Measurements from ENCODE around the gene SGF29. TPM values are rescaled to one million over a fixed set of nuclear protein-coding genes. Genes with fewer than 3 reads are reported as not detected.

Gene SGF29
- total RNA-seq, 4 donors from 2014 or later, result 11.0 to 31.3 (median 13.1) TPM

DNA sequence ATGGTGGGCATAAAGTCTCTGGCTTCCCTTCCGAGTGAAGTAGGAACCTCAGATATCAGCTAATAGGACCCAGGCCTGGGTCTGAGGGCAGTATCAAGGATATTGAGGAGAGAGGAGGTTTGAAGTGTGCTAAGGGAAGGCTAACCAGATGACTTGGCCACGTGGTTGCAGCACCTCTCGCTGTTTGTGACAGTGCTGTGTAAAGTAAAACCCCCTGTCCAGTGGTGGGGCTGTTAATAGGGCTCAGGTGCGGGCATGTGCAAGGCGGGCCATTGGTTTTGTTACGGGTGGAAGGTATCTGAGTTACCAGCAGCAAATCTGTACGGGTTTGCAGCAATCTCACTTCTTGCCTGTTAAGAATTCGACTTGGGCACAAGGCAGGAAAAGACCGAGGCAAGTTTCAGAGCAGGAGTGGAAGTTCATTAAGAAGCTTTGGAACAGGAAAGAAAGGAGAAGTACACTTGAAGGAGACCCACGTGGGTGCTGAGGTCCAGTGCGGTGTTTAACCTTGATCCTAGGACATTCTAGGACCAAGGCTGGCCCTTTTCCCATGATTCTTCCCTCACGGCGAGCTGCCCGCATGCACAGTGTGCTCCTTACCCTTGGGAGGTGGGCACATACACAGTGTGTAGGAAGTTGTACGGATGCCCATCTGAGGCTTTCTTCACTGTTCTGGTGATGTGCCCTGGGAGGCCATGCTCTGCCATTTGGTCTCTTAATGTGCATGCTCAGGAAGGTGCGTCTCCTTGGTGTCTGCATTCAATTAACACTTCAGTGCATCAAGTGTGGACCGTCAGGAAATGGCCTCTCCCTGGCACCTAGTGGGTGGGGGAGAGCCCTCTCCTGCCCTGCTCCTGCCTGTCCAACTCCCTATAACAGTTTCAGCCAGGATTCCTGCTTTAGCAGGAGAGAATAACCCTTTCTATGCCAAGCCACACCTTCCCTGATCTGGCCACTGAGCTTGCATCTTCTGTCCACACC is 20.3 kb downstream of the SGF29 start:
- H3K27ac ChIP-seq, result no peak overlapping the region
- peaks cover 0 to 20% (median 3%) of the 10 kb centered on the region in 3 donors for H3K4me1 ChIP-seq
- H3K27me3 ChIP-seq, result no peaks in the 10 kb centered on the region
- 77 to 82% methylated on average over 16 to 17 of the region's 17 CpGs for WGBS, 2 donors
- H3K4me3 ChIP-seq, result no peak overlapping the region
- no peak for TF ChIP-seq POLR2A (IDR thresholded peaks at IDR 0.05)
- TF ChIP-seq, protein P1, sequence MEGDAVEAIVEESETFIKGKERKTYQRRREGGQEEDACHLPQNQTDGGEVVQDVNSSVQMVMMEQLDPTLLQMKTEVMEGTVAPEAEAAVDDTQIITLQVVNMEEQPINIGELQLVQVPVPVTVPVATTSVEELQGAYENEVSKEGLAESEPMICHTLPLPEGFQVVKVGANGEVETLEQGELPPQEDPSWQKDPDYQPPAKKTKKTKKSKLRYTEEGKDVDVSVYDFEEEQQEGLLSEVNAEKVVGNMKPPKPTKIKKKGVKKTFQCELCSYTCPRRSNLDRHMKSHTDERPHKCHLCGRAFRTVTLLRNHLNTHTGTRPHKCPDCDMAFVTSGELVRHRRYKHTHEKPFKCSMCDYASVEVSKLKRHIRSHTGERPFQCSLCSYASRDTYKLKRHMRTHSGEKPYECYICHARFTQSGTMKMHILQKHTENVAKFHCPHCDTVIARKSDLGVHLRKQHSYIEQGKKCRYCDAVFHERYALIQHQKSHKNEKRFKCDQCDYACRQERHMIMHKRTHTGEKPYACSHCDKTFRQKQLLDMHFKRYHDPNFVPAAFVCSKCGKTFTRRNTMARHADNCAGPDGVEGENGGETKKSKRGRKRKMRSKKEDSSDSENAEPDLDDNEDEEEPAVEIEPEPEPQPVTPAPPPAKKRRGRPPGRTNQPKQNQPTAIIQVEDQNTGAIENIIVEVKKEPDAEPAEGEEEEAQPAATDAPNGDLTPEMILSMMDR (IDR thresholded peaks at IDR 0.05), result no peak
- H3K9me3 ChIP-seq, result no peaks in the 10 kb centered on the region
- H3K36me3 ChIP-seq, result no peaks in the 10 kb centered on the region
- intact Hi-C loops (cut with DNase I), result no loop called here
- no peak for DNase-seq

DNA sequence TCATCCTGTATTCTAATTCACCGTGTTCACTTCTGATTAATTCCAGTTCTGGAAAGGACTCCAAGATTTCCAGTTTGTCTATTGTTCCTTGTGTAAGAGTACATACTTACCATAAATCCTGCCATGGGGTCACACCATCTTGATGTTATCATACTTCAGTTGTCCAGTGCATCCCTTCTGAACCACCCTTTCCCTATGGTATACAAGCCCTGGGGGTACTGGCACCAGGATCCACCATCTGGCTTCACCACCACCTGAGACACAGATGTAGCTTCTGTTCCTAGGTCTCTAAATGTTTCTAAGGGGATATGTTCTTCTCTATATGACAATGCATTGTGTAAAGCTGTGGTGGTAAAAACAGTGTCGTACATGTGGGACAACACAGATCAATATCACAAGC is 21.2 kb downstream of the SGF29 start:
- Histone ChIP-seq H3K4me1 (peaks cover 0 to 20% (median 3%) of the 10 kb centered on the region in 3 donors), H3K27me3 (no peaks in the 10 kb centered on the region), H3K27ac (no peak overlapping the region), H3K4me3 (no peak overlapping the region), H3K36me3 (no peaks in the 10 kb centered on the region), H3K9me3 (no peaks in the 10 kb centered on the region)
- intact Hi-C loops (cut with DNase I), result no loop called here
- no peak for TF ChIP-seq POLR2A (IDR thresholded peaks at IDR 0.05)
- TF ChIP-seq, protein P1 (IDR thresholded peaks at IDR 0.05), result no peak
- WGBS, 2 donors, result 91 to 97% methylated on average over 2 of the region's 2 CpGs
- DNase-seq, result no peak

DNA sequence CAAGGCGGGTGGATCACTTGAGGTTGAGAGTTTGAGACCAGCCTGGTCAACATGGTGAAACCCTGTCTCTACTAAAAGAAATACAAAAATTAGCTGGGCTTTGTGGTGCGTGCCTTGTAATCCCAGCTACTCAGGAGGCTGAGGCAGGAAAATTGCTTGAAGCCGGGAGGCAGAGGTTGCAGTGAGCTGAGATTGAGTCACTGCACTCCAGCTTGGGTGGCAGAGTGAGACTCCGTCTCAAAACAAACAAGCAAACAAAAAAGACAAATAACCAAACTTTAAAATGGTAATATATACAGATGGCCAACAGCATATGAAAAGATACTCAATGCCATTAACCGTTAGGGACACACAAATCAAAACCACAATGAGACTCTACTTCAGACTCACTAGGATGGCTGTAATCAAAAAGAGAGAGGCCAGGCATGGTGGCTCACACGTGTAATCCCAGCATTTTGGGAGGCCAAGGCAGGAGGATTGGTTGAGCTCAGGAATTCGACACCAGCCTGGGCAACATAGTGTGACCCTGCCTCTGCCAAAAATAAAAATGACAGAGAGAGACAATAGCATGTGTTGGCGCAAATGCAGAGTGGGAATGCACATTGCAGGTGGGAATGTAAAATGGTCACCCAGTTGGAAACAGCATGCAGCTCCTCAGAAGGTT is 21.9 kb downstream of the SGF29 start:
- Histone ChIP-seq H3K4me3 (no peak overlapping the region), H3K9me3 (no peaks in the 10 kb centered on the region), H3K27me3 (no peaks in the 10 kb centered on the region), H3K27ac (no peak overlapping the region), H3K36me3 (peaks cover 0 to 5% (median 0%) of the 10 kb centered on the region in 3 donors), H3K4me1 (peaks cover 0 to 20% (median 3%) of the 10 kb centered on the region in 3 donors)
- intact Hi-C loops (cut with DNase I), result no loop called here
- no peak for DNase-seq
- WGBS, 2 donors, result 82 to 94% methylated on average over 7 to 8 of the region's 8 CpGs
- no peak for TF ChIP-seq POLR2A (IDR thresholded peaks at IDR 0.05)
- TF ChIP-seq, protein P1 (IDR thresholded peaks at IDR 0.05), result no peak

DNA sequence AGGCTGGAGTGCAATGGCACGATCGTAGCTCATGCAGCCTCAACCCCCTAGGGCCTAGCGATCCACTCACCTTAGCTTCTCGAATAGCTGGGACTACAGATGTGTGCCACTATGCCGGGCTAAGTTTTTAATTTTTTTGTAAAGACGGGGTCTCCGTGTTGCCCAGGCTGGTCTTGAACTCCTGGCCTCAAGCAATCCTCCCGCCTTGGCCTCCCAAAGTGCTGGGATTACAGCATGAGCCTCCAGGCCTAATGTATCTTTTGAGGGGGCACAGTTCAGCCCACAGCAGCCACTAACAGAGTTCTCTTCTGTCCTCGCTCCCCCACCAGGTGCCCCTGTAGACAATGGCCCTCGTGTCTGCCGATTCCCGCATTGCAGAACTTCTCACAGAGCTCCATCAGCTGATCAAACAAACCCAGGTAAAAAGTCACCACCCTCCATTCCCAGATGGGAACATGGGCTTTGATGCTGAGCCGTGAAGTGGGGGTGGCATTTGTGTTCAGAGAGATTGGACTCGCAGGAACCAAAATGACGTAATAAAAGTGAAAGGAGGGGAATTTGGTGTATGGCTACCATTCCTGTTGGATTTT is 27.1 kb downstream of the SGF29 start:
- Histone ChIP-seq H3K9me3 (no peaks in the 10 kb centered on the region), H3K4me3 (no peak overlapping the region), H3K27ac (no peak overlapping the region), H3K36me3 (peaks cover 0 to 57% (median 15%) of the 10 kb centered on the region in 3 donors), H3K4me1 (no peaks in the 10 kb centered on the region), H3K27me3 (no peaks in the 10 kb centered on the region)
- TF ChIP-seq POLR2A (IDR thresholded peaks at IDR 0.05), result no peak
- TF ChIP-seq, protein P1 (IDR thresholded peaks at IDR 0.05), result no peak
- intact Hi-C loops (cut with DNase I), result no loop called here
- no peak for DNase-seq
- WGBS, 2 donors, result 97 to 98% methylated on average over 13 to 15 of the region's 15 CpGs

Measured in esophagus squamous epithelium (tissue), 5 donors.